ENCODE measurements around the gene HJURP.

The HJURP gene

DNA sequence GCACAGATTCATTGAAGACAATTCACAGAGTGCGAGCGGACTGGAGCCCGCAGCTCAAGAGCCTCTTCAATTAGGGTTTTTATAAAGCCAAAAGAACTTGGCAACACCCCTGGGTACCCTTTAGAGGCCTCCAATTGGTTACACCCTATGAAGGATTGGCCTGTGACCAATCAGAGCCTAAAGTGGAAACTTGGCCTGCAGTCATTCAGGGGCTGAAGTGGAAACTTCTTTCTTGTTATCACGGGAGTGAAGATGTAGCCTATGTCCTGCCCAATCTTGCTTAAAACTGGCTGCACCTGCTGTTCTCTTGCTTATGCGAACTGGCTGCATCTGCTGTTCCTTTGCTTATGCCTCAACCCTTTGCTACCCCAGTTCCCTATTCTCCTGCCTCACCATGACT, 1.8 kb upstream of the HJURP start:
- Mint-ChIP-seq H3K27ac (no peak overlapping the region), H3K4me1 (peaks cover 7 to 23% of the 10 kb centered on the region in 2 donors), H3K9me3 (no peaks in the 10 kb centered on the region), H3K27me3 (peaks cover 4 to 6% of the 10 kb centered on the region in 2 donors), H3K36me3 (peaks cover 2 to 3% of the 10 kb centered on the region in 2 donors), H3K4me3 (no peak overlapping the region)
- DNase-seq (no peak), ATAC-seq (replicated peaks) (no peak)

DNA sequence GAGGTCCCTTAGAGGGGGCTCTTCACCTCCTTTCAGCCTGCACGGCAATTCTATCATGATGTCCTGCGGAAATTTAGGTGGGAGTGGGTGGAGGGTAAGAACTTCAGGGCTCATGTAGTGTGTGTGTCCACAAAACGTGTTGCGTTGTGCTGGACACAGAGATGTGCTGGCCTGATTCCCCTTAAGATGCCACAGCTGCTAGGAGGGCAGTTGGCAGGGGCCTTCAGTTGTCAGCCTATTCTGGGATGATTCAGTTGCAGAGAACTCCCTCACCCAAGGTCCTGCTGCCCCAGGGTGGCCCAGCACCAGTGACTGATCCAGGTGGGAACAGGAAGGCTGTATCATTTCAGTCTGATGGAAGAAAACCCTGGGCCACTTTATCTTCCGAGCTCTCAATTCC, 1.0 kb upstream of the HJURP start:
- H3K27ac Mint-ChIP-seq = no peak overlapping the region
- no peak for ATAC-seq (replicated peaks)
- peaks cover 4 to 6% of the 10 kb centered on the region in 2 donors for H3K27me3 Mint-ChIP-seq
- peaks cover 2 to 3% of the 10 kb centered on the region in 2 donors for H3K36me3 Mint-ChIP-seq
- H3K4me1 Mint-ChIP-seq = peaks cover 7 to 23% of the 10 kb centered on the region in 2 donors
- no peaks in the 10 kb centered on the region for H3K9me3 Mint-ChIP-seq
- peak overlapping the region in 1 of 2 donors; percentile 99 for H3K4me3 Mint-ChIP-seq
- DNase-seq = no peak

GRCh38 chr2:233853883-233854240, 473 bp downstream of the HJURP start:
- Mint-ChIP-seq H3K27me3 (peaks cover 4 to 6% of the 10 kb centered on the region in 2 donors), H3K27ac (peak overlapping the region; percentile 85), H3K4me1 (peaks cover 7 to 23% of the 10 kb centered on the region in 2 donors), H3K4me3 (peak overlapping the region; percentile 93 to 99), H3K9me3 (no peaks in the 10 kb centered on the region), H3K36me3 (peaks cover 2 to 3% of the 10 kb centered on the region in 2 donors)
- ATAC-seq (replicated peaks) (peak; percentile 1 to 7), DNase-seq (no peak)

- DNase-seq (no peak), ATAC-seq (replicated peaks) (no peak)
- Mint-ChIP-seq H3K36me3 (peaks cover 2 to 3% of the 10 kb centered on the region in 2 donors), H3K27ac (no peak overlapping the region), H3K27me3 (peaks cover 4 to 6% of the 10 kb centered on the region in 2 donors), H3K9me3 (no peaks in the 10 kb centered on the region), H3K4me3 (peak overlapping the region; percentile 93 to 99), H3K4me1 (peaks cover 7 to 23% of the 10 kb centered on the region in 2 donors)
These were observed 982 bp downstream of the HJURP start for GRCh38 chr2:233853353-233853752.

DNA sequence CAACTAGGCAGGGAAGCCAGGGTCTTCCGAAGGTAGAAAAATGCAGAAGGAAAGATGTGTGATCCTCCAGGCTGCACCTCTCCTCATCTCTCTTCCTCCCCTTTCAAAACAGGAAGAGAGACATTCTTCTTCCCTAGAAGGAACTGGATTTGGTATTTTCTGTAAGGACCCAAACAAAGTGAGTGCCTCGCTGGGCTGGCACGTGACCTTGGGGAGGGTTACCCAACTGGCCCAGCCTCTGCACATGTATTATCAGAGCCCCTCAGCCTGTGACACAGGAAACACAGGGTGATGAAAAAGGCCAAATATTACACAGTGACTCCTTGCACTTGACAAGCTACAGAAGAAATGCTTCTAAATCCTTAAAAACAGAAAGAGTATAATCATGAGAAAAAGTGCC, 2.3 kb downstream of the HJURP start:
- Mint-ChIP-seq H3K9me3 (no peaks in the 10 kb centered on the region), H3K4me1 (peaks cover 5 to 15% of the 10 kb centered on the region in 2 donors), H3K4me3 (no peak overlapping the region), H3K27me3 (peaks cover 4 to 6% of the 10 kb centered on the region in 2 donors), H3K36me3 (peaks cover 3 to 5% of the 10 kb centered on the region in 2 donors), H3K27ac (no peak overlapping the region)
- DNase-seq (no peak), ATAC-seq (replicated peaks) (no peak)

GRCh38 chr2:233851169-233851568, 3.2 kb downstream of the HJURP start:
- Mint-ChIP-seq H3K36me3 (peaks cover 5 to 6% of the 10 kb centered on the region in 2 donors), H3K4me1 (peaks cover 7 to 22% of the 10 kb centered on the region in 2 donors)
- DNase-seq = no peak

GRCh38 chr2:233850745-233851144, 3.6 kb downstream of the HJURP start:
- Mint-ChIP-seq H3K4me1 (peaks cover 9 to 26% of the 10 kb centered on the region in 2 donors), H3K27ac (no peak overlapping the region), H3K9me3 (no peaks in the 10 kb centered on the region), H3K27me3 (peaks cover 4 to 6% of the 10 kb centered on the region in 2 donors), H3K36me3 (peaks cover 5 to 6% of the 10 kb centered on the region in 2 donors), H3K4me3 (no peak overlapping the region)
- no peak for DNase-seq
- ATAC-seq (replicated peaks) = no peak

More at GRCh38 chr2:233851169-233851568, 3.2 kb downstream of the HJURP start:
- no peak for ATAC-seq (replicated peaks)
- Mint-ChIP-seq H3K27me3 (peaks cover 4 to 6% of the 10 kb centered on the region in 2 donors), H3K27ac (no peak overlapping the region), H3K9me3 (no peaks in the 10 kb centered on the region), H3K4me3 (no peak overlapping the region)

- ATAC-seq (replicated peaks) (no peak), DNase-seq (no peak)
- Mint-ChIP-seq H3K4me1 (peaks cover 10 to 28% of the 10 kb centered on the region in 2 donors), H3K27ac (no peak overlapping the region), H3K4me3 (no peak overlapping the region), H3K27me3 (peaks cover 4 to 6% of the 10 kb centered on the region in 2 donors), H3K9me3 (no peaks in the 10 kb centered on the region), H3K36me3 (peaks cover 5 to 6% of the 10 kb centered on the region in 2 donors)
These were observed 4.6 kb downstream of the HJURP start for GRCh38 chr2:233849607-233850271.

DNA sequence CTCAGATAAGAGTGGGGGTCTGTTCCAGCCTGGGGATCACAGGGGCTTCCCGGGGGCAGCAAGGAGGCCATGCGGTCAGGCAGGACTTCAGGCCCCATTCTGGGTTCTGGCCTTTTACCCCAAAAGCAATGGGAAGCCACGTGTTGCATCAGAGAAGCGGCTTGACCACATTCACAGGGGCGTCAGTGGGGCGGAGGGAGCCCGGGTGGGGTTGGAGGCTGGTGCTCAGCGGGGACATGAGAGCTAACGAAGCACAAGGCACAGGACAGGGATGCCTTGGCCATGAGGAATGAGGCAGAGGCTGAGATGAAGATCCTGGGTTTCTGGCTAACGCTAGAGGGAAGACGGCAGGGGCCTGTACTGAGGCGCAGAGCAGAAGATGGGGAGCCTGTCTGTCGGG, 6.1 kb downstream of the HJURP start:
- Mint-ChIP-seq H3K4me1 (peaks cover 12 to 22% of the 10 kb centered on the region in 2 donors), H3K36me3 (peaks cover 2 to 3% of the 10 kb centered on the region in 2 donors), H3K9me3 (no peaks in the 10 kb centered on the region), H3K27me3 (no peaks in the 10 kb centered on the region), H3K4me3 (no peak overlapping the region), H3K27ac (peak overlapping the region; percentile 37)
- ATAC-seq (replicated peaks) (no peak), DNase-seq (no peak)

DNA sequence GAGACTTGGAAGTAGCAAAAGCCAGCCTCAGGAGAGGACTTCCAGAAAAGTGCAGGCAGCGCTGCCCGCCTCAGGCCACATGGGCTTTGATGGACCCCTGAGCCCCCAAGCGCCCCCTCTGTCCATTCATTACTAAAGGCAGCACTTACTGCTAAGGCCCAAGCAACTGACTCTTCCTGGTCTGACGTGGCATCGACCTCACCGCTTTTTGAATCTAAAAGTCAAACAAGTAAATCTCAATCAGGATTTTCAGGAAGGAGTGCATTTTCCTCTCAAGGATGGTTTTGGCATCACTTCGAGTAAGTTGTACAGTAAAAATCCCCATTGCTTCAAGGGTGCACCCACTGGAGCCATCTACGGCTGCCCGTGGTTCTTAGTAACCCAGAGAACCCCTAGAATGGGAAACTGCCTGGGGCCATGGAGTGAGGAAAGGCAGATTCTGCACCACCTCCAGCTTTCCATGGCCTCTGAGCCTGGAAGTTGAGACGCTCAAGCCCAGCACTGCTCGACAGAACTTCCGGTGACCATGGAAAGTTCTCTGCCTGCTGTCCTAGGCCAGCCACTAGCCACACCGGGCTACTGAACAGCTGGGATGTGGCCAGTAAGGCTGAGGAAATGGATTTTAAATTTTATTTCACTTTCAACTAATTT, 7.0 kb downstream of the HJURP start:
- H3K4me3 Mint-ChIP-seq = no peak overlapping the region
- ATAC-seq (replicated peaks) (no peak), DNase-seq (no peak)
- no peaks in the 10 kb centered on the region for H3K27me3 Mint-ChIP-seq
- no peaks in the 10 kb centered on the region for H3K9me3 Mint-ChIP-seq
- H3K36me3 Mint-ChIP-seq = peaks cover 2 to 3% of the 10 kb centered on the region in 2 donors
- no peak overlapping the region for H3K27ac Mint-ChIP-seq
- peaks cover 12 to 22% of the 10 kb centered on the region in 2 donors for H3K4me1 Mint-ChIP-seq

DNA sequence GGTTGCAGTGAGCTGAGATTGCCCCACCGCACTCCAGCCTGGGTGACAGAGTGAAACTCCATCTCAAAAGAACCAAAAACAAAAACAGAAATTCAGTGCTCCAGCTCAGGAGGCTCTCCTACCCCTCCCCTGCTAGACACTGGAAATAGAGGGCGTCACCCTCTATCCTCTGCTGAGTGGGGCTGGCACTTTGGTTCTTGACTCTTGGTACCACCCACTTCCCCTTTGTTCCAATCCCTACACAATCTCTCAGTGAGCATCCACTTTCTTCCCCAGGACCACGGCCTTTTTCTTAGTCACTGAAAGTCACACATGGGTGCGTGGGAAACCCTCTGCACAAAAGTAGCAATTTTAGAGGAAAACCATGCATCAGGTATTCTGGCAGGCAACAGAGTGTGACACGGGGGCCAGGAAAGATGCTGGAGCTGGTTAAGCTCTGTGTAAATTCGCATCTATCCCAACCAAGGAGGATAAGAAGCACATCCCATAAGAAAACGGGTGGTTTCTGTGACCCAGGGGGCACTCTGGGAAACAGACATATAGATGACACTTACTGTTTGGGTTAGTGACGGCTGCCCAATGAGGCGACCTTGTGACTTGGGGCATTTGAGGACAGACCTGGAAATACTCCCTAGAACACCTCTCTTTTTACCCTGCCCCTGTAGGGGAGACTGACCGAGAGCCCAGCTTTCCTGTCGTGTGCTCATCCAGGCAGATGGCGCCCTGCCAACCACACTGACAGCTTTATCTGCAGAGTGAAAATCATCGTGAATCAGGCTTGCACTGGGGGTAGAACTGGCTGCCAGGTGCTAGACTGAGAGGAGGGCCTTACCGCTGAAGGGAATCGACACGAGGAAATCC, 7.7 kb downstream of the HJURP start:
- ATAC-seq (replicated peaks) (peak; percentile 51 to 62), DNase-seq (no peak)
- Mint-ChIP-seq H3K4me3 (no peak overlapping the region), H3K27ac (peak overlapping the region; percentile 47), H3K4me1 (peaks cover 12 to 22% of the 10 kb centered on the region in 2 donors), H3K36me3 (peaks cover 2 to 3% of the 10 kb centered on the region in 2 donors), H3K27me3 (no peaks in the 10 kb centered on the region), H3K9me3 (no peaks in the 10 kb centered on the region)

DNA sequence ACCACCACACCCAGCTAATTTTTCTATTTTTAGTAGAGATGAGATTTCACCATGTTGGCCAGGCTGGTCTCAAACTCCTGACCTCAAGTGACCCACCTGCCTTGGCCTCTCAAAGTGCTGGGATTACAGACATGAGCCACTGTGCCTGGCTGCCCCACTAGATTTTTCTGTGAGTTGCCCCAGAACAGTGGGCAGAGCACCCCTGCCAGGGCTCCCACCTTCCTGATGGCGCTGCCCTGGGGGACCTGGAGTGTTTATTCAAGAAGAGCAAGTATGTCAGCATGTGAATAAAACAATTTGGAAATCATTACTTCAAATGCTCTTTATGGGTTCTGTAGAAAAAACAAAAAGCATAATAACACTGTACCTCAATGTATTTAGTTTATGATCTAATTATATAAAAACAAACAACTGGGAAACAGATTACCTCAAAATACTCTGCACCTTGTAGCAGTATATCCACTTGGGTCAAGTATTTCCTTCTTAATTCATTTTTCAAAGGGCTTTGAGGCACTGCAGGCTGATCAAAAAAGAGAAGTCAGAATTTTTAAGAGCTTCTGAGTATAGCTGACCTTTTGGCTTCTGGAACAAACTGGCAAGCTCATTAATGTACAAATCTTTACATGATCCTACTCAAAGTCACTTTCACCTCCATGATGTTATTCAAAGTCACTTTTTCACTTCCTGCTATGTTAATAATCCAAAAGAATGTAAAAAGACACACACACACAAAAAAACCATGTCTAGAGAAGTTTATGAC, 8.9 kb downstream of the HJURP start:
- Mint-ChIP-seq H3K27ac (peak overlapping the region; percentile 78), H3K27me3 (no peaks in the 10 kb centered on the region), H3K36me3 (peaks cover 2 to 3% of the 10 kb centered on the region in 2 donors), H3K4me3 (peak overlapping the region; percentile 36 to 52), H3K4me1 (peaks cover 12 to 22% of the 10 kb centered on the region in 2 donors), H3K9me3 (no peaks in the 10 kb centered on the region)
- DNase-seq (no peak), ATAC-seq (replicated peaks) (peak; percentile 87 to 92)

GRCh38 chr2:233844836-233845235, 9.5 kb downstream of the HJURP start:
- peaks cover 2 to 3% of the 10 kb centered on the region in 2 donors for H3K36me3 Mint-ChIP-seq
- peaks cover 12 to 22% of the 10 kb centered on the region in 2 donors for H3K4me1 Mint-ChIP-seq
- ATAC-seq (replicated peaks) (no peak), DNase-seq (no peak)
- no peaks in the 10 kb centered on the region for H3K27me3 Mint-ChIP-seq
- H3K27ac Mint-ChIP-seq = no peak overlapping the region
- peak overlapping the region in 1 of 2 donors; percentile 44 for H3K4me3 Mint-ChIP-seq
- H3K9me3 Mint-ChIP-seq = no peaks in the 10 kb centered on the region

Data from stimulated activated naive B cell treated with anti-CD40 and anti-IgM and Interleukin-4, amounts not matched to agents 10 μg/mL and 1 μg/mL and 100 μg/mL, for 72 hours (primary cell).